ENCODE measurements around the gene CRIM1.

CRIM1 gene

DNA sequence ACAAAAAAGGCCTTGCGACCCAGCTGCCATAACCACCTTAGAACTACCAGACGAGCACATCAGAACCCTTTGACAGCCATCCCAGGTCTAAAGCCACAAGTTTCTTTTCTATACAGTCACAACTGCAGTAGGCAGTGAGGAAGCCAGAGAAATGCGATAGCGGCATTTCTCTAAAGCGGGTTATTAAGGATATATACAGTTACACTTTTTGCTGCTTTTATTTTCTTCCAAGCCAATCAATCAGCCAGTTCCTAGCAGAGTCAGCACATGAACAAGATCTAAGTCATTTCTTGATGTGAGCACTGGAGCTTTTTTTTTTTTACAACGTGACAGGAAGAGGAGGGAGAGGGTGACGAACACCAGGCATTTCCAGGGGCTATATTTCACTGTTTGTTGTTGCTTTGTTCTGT lies 193.6 kb downstream of the CRIM1 start:
- H3K27ac ChIP-seq, result no peak overlapping the region
- TF ChIP-seq, protein P1, sequence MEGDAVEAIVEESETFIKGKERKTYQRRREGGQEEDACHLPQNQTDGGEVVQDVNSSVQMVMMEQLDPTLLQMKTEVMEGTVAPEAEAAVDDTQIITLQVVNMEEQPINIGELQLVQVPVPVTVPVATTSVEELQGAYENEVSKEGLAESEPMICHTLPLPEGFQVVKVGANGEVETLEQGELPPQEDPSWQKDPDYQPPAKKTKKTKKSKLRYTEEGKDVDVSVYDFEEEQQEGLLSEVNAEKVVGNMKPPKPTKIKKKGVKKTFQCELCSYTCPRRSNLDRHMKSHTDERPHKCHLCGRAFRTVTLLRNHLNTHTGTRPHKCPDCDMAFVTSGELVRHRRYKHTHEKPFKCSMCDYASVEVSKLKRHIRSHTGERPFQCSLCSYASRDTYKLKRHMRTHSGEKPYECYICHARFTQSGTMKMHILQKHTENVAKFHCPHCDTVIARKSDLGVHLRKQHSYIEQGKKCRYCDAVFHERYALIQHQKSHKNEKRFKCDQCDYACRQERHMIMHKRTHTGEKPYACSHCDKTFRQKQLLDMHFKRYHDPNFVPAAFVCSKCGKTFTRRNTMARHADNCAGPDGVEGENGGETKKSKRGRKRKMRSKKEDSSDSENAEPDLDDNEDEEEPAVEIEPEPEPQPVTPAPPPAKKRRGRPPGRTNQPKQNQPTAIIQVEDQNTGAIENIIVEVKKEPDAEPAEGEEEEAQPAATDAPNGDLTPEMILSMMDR (IDR thresholded peaks at IDR 0.05), result no peak
- no peak for TF ChIP-seq ZFX (IDR thresholded peaks at IDR 0.05; ENCODE audit: borderline replicate concordance)

DNA sequence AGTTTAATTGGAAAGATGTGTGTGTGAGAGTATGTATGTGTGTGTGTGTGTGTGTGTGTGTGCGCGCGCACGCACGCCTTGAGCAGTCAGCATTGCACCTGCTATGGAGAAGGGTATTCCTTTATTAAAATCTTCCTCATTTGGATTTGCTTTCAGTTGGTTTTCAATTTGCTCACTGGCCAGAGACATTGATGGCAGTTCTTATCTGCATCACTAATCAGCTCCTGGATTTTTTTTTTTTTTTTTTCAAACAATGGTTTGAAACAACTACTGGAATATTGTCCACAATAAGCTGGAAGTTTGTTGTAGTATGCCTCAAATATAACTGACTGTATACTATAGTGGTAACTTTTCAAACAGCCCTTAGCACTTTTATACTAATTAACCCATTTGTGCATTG lies 194.4 kb downstream of the CRIM1 start:
- H3K27ac ChIP-seq, result no peak overlapping the region
- TF ChIP-seq, protein P1 (IDR thresholded peaks at IDR 0.05), result no peak
- TF ChIP-seq ZFX (IDR thresholded peaks at IDR 0.05; ENCODE audit: borderline replicate concordance), result no peak

DNA sequence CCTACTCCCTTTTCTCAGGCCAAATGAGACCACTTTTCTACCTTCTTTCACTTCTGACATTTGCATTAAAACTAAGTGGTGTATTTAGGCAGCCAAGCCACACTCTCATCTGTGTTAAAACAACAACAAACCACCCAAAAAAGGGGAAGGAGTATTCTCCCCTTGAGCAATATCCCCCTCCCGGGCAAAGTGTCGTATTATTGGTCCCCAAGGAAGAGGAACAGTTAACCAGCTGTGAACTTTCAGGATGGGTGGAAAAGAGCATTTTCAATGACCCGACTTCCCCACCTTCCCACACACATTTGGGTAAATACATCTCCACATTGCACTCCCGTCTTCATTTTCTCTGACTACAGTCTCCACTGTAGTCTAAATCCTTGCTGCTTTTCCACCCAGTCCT lies 198.1 kb downstream of the CRIM1 start:
- TF ChIP-seq ZFX (IDR thresholded peaks at IDR 0.05; ENCODE audit: borderline replicate concordance), result no peak
- TF ChIP-seq, protein P1 (IDR thresholded peaks at IDR 0.05), result no peak
- no peak overlapping the region for H3K27ac ChIP-seq

DNA sequence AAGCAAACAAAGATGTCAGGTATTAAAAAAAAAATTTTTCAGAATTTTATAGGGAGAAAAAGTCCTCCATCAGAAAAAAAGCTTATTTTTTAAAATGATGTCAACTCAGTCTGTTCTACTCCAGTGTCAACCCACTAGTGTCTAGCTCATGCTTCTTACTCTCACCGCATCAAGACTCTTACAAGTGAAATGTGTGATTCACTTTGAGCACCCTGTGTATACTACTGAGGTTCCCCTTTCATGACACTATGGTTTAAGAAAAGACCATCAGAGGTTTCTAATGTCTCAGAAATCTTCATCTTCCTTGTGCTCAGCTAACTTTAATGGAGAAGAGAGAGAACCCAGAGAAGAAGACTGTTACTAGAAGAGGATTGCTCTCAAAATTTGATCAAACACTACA lies 199.0 kb downstream of the CRIM1 start:
- no peak overlapping the region for H3K27ac ChIP-seq
- TF ChIP-seq ZFX (IDR thresholded peaks at IDR 0.05; ENCODE audit: borderline replicate concordance), result no peak
- TF ChIP-seq, protein P1 (IDR thresholded peaks at IDR 0.05), result no peak

DNA sequence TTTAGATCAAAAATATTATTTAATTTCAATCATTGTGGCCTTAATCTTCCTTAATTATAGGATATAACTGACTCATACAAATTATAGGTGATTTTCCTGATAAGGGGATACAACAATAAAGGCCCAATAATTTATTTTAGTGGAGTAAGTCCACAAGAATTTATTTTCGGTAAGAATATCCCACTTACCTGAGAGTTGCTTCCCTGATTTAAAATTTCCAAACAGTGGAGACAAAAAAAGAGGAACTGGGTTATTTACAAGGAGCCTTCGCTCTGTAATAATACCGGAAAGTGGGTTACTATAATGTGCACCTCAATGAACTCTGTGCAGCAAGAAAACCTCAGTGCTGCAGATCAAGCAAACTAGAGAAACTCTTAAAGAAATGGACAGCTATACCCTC lies 200.2 kb downstream of the CRIM1 start:
- TF ChIP-seq, protein P1 (IDR thresholded peaks at IDR 0.05), result no peak
- no peak for TF ChIP-seq ZFX (IDR thresholded peaks at IDR 0.05; ENCODE audit: borderline replicate concordance)
- H3K27ac ChIP-seq, result no peak overlapping the region

DNA sequence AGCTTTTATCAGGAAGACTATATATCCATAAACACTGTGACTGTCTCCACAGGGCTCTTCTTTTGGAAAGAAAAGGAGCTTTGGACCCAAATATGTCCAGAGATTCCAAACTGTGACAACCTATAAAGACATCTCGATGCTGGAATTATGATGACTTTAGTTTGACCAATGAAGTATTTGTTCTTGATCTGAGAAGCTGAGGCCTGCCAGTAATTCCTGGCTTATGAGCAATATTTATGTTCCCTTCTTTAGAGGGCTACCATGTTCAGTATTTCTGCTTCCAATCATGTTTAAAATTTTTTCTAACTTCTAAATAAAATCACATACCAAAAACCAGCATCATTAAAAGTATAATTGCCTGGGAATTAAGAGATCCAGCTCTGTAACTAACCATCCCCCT lies 201.3 kb downstream of the CRIM1 start:
- TF ChIP-seq, protein P1 (IDR thresholded peaks at IDR 0.05), result no peak
- no peak for TF ChIP-seq ZFX (IDR thresholded peaks at IDR 0.05; ENCODE audit: borderline replicate concordance)
- no peak overlapping the region for H3K27ac ChIP-seq

DNA sequence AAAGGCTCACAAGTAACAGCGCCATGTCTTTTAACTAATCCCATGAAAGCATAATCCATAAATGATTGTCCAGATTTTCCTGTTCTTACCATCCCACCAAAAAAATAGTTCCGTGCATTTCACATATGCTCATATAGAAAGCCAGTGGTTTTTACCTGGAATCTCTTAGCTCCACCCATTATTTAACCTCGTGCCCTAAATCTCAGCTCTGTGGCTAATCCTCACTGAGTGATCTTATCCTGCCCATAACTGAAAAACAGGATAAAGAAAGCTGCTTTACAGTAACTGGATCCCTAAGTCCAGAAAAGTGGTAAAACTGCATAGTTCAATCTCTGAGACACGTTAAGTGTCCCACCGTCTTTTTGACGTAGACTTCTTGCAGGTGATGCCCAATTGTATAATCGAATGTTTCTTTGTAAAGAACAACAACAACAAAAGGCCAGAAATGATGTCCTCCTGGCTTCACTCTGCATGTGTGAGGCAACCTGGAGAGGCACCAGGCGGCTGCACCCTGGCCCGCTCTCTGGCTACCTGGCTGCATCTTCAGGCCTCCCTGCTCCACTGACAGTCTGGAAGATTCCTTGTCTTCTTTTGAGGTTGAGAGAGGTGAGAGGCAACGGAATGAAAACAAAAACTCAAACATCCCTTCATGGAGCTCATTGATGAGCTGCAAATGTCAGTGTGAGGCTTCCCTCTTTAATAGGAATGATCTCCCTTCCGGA lies 203.8 kb downstream of the CRIM1 start:
- no peak overlapping the region for H3K27ac ChIP-seq

More for the DNA sequence above, 203.8 kb downstream of the CRIM1 start:
- TF ChIP-seq, protein P1 (IDR thresholded peaks at IDR 0.05), result no peak
- no peak for TF ChIP-seq ZFX (IDR thresholded peaks at IDR 0.05; ENCODE audit: borderline replicate concordance)

All from 22Rv1 (cell line).